Esophagus mucosa (tissue), 1 donor: ENCODE measurements around the gene SEMA4A. TPM values are rescaled to one million over a fixed set of nuclear protein-coding genes. Genes with fewer than 3 reads are reported as not detected.
A peak's percentile ranks its signal among the peaks of the same experiment; 100 is the strongest.
"Not testable (repeated sequence)": the region's sequence is repeated elsewhere in the genome, so short reads cannot be mapped to it uniquely, and the experiment has no call there.

Source experiments
- ATAC-seq: fragments of 200-7000 bp; cut with Tn5 transposase; one replicate; pipeline ENCODE4 v1.9.1; 2020
- total RNA-seq: library from RNA; stranded (reverse); gene quantifications from one replicate; pipeline ENCODE4 v1.2.4, GENCODE V29; 2023
- donor health status: DM: yes; HTN: yes; CAD: no.

The SEMA4A gene
- total RNA-seq, 1 donor from 2014 or later, result 34.6 TPM

DNA sequence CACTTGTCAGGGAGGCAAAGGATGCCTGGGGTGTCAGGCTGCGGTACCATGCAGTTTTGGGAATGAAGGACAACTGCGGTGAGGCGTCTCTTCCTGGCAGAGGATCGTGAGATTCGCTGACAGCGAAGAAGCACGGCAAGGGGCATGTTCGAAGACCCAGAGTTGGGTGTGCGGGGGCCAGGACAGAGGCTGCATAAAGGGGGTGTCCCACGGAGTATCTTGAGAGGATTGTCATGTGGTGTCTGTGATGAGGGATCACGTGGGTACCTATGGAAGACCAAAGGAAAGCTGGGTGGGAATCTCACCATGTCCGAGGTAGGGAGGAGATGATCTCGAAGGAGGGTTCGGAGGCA is 40.9 kb downstream of the SEMA4A start:
- peak; percentile 11 for ATAC-seq

DNA sequence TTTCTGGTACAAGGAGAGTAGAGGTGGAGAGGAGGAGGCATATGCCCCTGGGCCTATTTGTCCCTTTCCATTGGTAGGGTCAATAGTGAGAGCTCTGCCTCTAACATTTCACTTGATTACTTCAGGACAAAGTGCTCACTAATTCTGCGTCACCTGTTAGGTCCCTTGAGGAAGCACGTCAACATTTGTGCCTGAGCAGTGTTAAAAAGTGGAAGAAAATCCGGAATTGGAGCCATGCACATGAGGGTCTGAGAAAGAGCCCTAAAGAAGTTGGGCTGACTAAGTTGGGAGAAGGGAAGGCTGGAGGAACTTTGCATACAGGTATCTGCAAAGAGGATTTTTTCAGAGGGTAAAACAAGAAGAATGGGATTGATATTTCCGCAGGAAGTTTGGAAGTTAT is 42.5 kb downstream of the SEMA4A start:
- no peak for ATAC-seq

DNA sequence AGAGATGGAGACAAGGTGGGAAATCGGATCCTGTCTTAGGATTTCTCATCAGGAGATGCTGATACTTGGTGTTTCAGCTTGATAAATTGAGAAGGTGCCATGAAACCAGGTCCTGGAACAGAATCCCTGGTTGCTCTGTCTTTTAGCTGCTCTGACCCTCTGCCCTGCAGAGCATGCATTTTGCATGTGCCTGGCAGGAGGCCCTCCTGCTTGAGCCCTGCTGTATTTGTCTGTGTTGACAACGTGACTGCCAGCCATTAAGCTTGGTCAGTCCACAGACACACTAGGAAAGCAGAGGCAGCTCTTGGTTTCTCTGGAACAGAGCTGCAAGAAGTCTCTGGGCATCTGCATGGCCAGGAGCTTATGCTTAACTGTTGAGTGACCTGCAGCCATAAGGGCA is 43.1 kb downstream of the SEMA4A start:
- no peak for ATAC-seq

GRCh38 chr1:156198831-156199349 is 45.5 kb downstream of the SEMA4A start:
- ATAC-seq, result no peak

- ATAC-seq, result no peak
Observed at GRCh38 chr1:156200044-156200443, 46.7 kb downstream of the SEMA4A start.

DNA sequence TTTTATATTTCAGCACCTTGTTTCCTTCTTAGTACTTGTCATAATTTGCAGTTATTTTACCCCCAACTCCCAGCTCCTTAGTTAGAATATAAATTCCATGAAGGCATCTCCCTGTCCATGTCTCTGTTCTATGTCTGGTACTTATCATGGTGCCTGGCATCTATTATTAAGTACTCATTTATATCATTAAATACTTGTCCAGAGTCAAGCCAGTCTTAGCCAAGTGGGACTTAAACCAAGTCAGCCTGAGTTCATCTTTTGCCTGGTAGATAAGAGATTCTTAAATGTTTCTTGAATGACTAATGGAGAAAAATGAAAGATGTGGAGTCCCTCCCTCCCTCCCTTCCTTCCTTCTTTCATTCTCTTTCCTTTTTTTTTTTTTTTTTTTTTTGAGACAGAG is 49.9 kb downstream of the SEMA4A start:
- ATAC-seq, result no peak

DNA sequence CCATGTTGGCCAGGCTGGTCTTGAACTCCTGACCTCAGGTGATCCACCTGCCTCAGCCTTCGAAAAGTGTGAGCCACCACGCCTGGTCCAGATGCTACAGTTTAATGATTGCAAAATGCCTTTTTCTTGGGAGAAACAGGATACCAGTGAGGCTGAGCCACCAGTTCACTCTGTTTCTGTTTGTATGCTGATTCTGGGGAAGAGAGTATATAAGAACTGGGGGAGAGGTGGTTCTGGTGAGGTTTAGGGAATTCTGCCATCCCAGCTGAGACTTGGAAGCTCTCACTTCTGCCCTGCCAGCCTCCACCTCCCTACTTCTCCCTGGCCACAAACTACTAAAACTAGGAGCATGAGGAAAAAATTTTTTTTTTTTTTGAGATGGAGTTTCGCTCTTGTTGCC is 51.3 kb downstream of the SEMA4A start:
- no peak for ATAC-seq

GRCh38 chr1:156211243-156211642 is 57.9 kb downstream of the SEMA4A start:
- no peak for ATAC-seq

- ATAC-seq, result no peak
Observed at GRCh38 chr1:156212130-156212529, 58.7 kb downstream of the SEMA4A start.

- peak; percentile 94 for ATAC-seq
Observed at GRCh38 chr1:156212833-156213643, 59.7 kb downstream of the SEMA4A start, which contains the start of gene PMF1. Gene PMF1 (plus strand): TSS chr1:156213007. CDS start chr1:156213016, 9 bp downstream.

DNA sequence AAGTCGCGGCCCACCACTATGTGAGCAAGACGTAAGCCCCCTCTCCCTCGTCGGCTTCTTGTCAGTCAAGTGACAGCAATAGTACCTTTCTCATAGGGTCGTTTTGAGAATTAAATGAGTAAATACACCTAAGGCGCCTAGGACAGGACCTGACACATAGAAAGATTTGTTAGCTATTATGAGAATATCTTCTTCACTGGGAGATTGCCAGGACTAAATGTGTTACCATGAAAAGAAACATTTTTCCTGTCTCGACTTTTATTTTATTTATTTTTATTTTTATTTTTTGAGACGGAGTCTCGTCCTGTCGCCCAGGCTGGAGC is 60.2 kb downstream of the SEMA4A start:
- ATAC-seq, result no peak

- peak; percentile 67 for ATAC-seq
Observed at GRCh38 chr1:156214024-156214748, 60.8 kb downstream of the SEMA4A start.

GRCh38 chr1:156216361-156217086 is 63.1 kb downstream of the SEMA4A start:
- ATAC-seq, result not testable (repeated sequence)

DNA sequence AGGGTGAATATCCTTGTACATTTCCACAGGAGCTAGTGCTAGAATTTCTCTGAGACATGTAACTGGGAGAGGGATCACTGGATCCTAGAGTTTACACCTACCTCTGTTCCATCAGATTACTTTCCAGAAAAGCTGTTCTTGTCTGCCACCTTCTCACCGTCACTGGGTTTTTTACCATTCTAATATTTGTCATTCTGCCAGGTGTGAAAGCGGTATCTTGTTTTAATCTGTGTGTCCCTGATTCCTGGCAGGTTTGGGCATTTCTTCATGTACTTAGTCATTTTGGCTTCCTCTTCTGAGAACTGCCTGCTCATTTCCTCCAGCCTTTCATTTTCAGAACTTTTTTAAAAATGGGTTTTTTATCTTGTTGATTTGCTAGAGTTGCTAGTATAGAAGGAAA is 64.5 kb downstream of the SEMA4A start:
- ATAC-seq, result peak; percentile 23

- no peak for ATAC-seq
Observed at GRCh38 chr1:156220226-156220625, 66.8 kb downstream of the SEMA4A start.

DNA sequence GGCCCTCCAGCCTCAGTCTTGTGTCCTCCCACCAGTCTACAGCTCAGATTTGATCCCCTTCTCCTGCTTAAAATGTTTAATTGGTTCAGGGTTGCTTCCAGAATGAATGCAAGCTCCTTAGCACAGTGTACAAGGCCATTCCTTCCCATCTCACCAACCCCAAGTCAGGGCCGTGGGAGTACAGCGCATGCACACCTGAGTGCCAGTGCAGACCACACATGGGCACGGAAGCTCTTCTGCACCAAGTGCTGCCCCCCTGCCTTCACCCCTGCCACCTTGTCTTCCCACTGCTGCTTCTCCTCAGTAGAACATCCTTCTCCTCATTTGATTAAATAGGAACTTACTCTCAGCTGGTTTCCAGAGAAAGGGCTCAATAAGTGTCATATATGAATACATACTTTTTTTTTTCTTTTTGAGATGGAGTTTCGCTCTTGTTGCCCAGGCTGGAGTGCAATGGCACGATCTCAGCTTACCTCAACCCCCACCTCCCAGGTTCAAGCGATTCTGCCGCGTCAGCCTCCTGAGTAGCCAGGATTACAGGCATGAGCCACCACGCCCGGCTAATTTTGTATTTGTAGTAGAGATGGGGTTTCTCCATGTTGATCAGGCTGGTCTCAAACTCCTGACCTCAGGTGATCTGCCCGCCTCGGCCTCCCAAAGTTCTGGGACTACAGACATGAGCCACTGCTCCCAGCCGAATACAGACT is 68.8 kb downstream of the SEMA4A start:
- ATAC-seq, result no peak

GRCh38 chr1:156225677-156226014 is 72.3 kb downstream of the SEMA4A start:
- ATAC-seq, result no peak

DNA sequence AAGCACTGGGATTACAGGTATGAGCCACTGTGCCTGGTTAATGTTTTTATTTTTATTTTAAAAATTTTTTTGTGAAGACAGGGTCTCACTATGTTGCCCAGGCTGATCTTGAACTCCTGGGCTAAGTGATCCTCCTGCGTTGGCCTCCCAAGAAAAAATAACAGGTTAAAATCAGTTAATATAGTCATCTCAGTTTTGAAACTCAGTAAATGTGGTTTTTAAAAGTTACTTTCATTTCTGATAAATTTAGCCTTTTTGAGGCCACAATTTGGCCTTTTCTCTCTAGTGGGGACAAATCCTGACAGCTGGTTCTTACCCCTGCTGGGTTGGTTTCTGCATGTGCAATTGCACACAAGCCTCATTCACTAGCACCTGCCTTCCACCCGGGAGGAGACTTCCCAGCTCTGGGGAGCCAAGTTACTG is 72.7 kb downstream of the SEMA4A start:
- ATAC-seq, result no peak

DNA sequence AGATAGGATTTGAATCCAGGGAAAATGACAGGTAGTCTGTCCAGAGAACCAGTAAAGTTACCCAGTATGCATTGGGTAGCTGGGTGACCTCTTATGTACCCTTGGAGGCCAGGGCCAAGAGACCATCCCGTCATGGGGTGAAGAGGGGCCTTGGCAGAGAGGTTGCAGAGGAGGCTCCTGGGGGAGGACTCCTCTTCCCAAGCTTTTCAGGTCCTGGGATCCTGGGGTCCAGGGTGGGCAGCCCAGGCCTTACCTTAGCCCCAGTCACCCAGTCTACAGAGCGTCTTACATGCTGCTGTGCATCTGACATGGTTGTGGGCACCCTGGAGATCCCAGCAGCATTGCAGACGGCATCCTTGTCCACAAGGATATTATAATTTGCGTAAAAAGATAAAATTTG is 73.4 kb downstream of the SEMA4A start:
- ATAC-seq, result no peak
